ENCODE measurements around the gene TBC1D10A.

TBC1D10A gene

DNA sequence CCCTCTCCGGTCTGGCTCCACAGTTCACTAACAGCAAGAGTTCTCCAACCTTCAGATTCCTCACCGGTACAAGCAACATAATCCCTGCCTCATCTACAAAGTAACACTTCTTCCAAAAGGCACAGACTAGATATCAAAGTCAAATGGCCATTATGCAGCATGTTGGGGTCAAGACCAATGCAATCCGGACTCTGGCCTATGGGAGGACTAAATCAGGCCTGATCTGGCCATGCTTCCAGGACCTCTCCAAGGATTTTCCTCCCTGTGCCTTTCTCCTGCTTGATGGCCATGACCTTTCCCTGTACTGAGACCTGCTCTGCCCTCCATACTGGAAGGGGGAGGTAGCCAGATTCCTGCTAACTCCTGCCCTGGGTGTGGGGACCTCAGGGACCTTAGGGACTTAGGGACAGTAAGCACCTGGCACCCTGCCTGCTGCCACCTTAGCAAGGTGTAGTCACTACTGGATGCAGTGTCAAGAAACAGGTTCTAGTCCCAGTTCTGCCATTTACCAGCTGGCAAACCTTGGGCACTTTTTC, 6.7 kb downstream of the TBC1D10A start:
- Histone ChIP-seq H3K36me3 (replicated peaks; ENCODE audit: low read depth, low read length) (no peaks in the 10 kb centered on the region), H3K4me3 (ENCODE audit: low read length) (no peak overlapping the region), H3K27me3 (ENCODE audit: low read depth, low read length) (no peaks in the 10 kb centered on the region), H3K79me2 (ENCODE audit: low read length) (peaks cover 4% of the 10 kb centered on the region; the same call in 1 of the 2 replicates), H4K20me1 (ENCODE audit: insufficient read depth, low read length) (no peaks in the 10 kb centered on the region), H3K27ac (ENCODE audit: low read length) (no peak overlapping the region), H3K9ac (ENCODE audit: low read length) (no peak overlapping the region), H3K4me1 (ENCODE audit: low read length) (peaks cover 7% of the 10 kb centered on the region), H2AFZ (ENCODE audit: low read depth, low read length) (no peak overlapping the region), H3K9me3 (ENCODE audit: insufficient read depth, low read length) (no peaks in the 10 kb centered on the region), H3K4me2 (ENCODE audit: low read length) (no peak overlapping the region)
- no peak for TF ChIP-seq EZH2phosphoT487 (IDR thresholded peaks at IDR 0.05; ENCODE audit: low read depth)

DNA sequence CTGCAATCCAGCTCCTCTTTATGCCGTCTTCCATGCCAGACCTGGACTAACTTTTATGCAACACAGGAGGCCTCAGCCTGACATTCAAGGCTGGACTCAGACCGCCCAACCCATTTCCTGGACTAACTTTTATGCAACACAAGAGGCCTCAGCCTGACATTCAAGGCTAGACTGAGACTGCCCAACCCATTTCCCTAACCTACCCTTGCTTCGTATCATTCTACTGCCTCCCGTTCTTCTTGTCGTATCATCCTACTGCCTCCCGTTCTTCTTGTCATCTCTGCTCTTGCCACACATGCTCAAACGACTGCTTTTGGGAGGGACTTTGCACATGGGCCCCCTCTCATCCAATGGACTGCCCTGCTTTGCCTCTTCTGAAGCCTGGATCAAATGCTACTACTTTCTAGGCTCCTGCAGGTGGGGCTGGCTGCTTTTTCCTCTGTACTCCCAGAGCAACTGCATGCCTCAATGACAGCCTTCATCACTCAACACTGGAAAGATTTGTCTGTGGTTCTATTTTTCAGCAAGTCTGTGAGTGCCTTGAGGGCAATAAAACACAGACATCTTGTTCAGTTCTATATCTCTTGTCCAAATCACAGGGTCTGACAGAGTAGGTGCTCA, 7.8 kb downstream of the TBC1D10A start:
- TF ChIP-seq, protein P1, sequence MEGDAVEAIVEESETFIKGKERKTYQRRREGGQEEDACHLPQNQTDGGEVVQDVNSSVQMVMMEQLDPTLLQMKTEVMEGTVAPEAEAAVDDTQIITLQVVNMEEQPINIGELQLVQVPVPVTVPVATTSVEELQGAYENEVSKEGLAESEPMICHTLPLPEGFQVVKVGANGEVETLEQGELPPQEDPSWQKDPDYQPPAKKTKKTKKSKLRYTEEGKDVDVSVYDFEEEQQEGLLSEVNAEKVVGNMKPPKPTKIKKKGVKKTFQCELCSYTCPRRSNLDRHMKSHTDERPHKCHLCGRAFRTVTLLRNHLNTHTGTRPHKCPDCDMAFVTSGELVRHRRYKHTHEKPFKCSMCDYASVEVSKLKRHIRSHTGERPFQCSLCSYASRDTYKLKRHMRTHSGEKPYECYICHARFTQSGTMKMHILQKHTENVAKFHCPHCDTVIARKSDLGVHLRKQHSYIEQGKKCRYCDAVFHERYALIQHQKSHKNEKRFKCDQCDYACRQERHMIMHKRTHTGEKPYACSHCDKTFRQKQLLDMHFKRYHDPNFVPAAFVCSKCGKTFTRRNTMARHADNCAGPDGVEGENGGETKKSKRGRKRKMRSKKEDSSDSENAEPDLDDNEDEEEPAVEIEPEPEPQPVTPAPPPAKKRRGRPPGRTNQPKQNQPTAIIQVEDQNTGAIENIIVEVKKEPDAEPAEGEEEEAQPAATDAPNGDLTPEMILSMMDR (IDR thresholded peaks at IDR 0.05; ENCODE audit: low read depth, low read length), result no peak
- no peak for TF ChIP-seq EZH2phosphoT487 (IDR thresholded peaks at IDR 0.05; ENCODE audit: low read depth)
- Histone ChIP-seq H3K79me2 (ENCODE audit: low read length) (peaks cover 4% of the 10 kb centered on the region; the same call in 1 of the 2 replicates), H3K27ac (ENCODE audit: low read length) (no peak overlapping the region), H2AFZ (ENCODE audit: low read depth, low read length) (no peak overlapping the region), H3K4me2 (ENCODE audit: low read length) (no peak overlapping the region), H4K20me1 (ENCODE audit: insufficient read depth, low read length) (no peaks in the 10 kb centered on the region), H3K4me1 (ENCODE audit: low read length) (peaks cover 19% of the 10 kb centered on the region), H3K4me3 (ENCODE audit: low read length) (no peak overlapping the region), H3K9ac (ENCODE audit: low read length) (no peak overlapping the region), H3K9me3 (ENCODE audit: insufficient read depth, low read length) (no peaks in the 10 kb centered on the region), H3K27me3 (ENCODE audit: low read depth, low read length) (no peaks in the 10 kb centered on the region), H3K36me3 (replicated peaks; ENCODE audit: low read depth, low read length) (no peaks in the 10 kb centered on the region)

DNA sequence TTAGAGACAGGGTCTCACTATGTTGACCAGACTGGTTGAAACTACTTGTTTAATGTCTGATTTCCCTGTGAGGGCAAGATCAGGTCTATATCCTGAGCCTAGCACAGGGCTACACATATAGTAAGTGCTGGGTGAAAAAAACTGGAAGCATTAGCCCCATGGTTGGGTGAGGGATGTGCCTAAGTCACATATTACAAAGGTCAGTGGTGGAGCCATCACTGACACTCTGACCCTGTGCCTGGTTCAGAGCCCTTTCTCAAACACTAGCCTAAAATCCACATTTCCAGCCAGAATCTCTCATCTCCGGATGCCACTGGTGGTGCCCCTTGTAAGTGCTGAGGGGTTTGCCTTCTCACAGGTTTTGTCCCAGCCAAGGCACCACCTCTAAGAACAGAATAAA, 9.0 kb downstream of the TBC1D10A start:
- no peak overlapping the region for H3K4me3 ChIP-seq (ENCODE audit: low read length)
- no peaks in the 10 kb centered on the region for H3K27me3 ChIP-seq (ENCODE audit: low read depth, low read length)
- H3K4me2 ChIP-seq (ENCODE audit: low read length), result no peak overlapping the region
- H2AFZ ChIP-seq (ENCODE audit: low read depth, low read length), result no peak overlapping the region
- peaks cover 21% of the 10 kb centered on the region for H3K4me1 ChIP-seq (ENCODE audit: low read length)
- no peaks in the 10 kb centered on the region for H3K9me3 ChIP-seq (ENCODE audit: insufficient read depth, low read length)
- peaks cover 4% of the 10 kb centered on the region; the same call in 1 of the 2 replicates for H3K79me2 ChIP-seq (ENCODE audit: low read length)
- H3K9ac ChIP-seq (ENCODE audit: low read length), result no peak overlapping the region
- TF ChIP-seq, protein P1 (IDR thresholded peaks at IDR 0.05; ENCODE audit: low read depth, low read length), result no peak
- no peak for TF ChIP-seq EZH2phosphoT487 (IDR thresholded peaks at IDR 0.05; ENCODE audit: low read depth)
- H3K36me3 ChIP-seq (replicated peaks; ENCODE audit: low read depth, low read length), result no peaks in the 10 kb centered on the region
- no peaks in the 10 kb centered on the region for H4K20me1 ChIP-seq (ENCODE audit: insufficient read depth, low read length)
- no peak overlapping the region for H3K27ac ChIP-seq (ENCODE audit: low read length)

DNA sequence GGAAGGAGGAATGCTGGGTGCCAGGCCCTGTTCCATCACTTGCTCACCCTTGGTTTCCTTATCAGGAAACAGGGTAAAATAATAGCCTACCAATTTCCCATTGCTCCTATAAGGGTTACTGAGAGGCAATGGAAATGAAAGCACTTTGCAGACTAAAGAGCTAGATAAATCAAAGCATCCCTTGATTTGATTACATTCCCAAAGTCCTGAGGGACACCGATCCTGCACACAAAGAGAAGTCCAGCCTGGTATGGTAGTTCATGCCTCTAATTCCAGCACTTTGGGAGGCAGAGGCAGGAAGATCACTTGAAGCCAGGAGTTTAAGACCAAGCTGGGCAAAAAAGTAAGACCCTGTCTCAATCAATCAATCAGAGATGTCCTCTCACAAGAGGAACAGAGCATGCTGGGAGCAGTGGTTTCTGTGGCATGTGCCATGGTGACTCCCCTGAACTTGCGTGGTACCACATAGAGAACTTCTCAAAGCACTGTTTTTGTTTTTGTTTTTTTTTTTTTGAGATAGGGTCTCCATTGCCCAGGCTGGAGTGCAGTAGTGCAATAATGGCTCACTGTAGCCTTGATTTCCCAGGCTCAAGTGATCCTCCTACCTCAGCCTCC, 10.7 kb downstream of the TBC1D10A start:
- peaks cover 4% of the 10 kb centered on the region; the same call in 1 of the 2 replicates for H3K79me2 ChIP-seq (ENCODE audit: low read length)
- TF ChIP-seq, protein P1 (IDR thresholded peaks at IDR 0.05; ENCODE audit: low read depth, low read length), result no peak
- TF ChIP-seq EZH2phosphoT487 (IDR thresholded peaks at IDR 0.05; ENCODE audit: low read depth), result no peak
- no peaks in the 10 kb centered on the region for H3K27me3 ChIP-seq (ENCODE audit: low read depth, low read length)
- H2AFZ ChIP-seq (ENCODE audit: low read depth, low read length), result no peak overlapping the region
- no peak overlapping the region for H3K27ac ChIP-seq (ENCODE audit: low read length)
- no peaks in the 10 kb centered on the region for H3K36me3 ChIP-seq (replicated peaks; ENCODE audit: low read depth, low read length)
- no peaks in the 10 kb centered on the region for H4K20me1 ChIP-seq (ENCODE audit: insufficient read depth, low read length)
- H3K4me3 ChIP-seq (ENCODE audit: low read length), result no peak overlapping the region
- H3K9me3 ChIP-seq (ENCODE audit: insufficient read depth, low read length), result no peaks in the 10 kb centered on the region
- H3K4me1 ChIP-seq (ENCODE audit: low read length), result peaks cover 25% of the 10 kb centered on the region
- no peak overlapping the region for H3K4me2 ChIP-seq (ENCODE audit: low read length)
- H3K9ac ChIP-seq (ENCODE audit: low read length), result no peak overlapping the region
